Muscle of back (tissue), 11 donors: ENCODE results near the gene GPHN. TPM values are rescaled to one million over a fixed set of nuclear protein-coding genes. Genes with fewer than 3 reads are reported as not detected.
"Not testable (repeated sequence)": the region's sequence is repeated elsewhere in the genome, so short reads cannot be mapped to it uniquely, and the experiment has no call there.

Source experiments
- DNase-seq, 3 donors: peaks; one replicate each; pipeline versions ENCODE4 v3.0.0 to v3.0.0-alpha.2; 2013
- polyA plus RNA-seq, 10 donors: library from polyadenylated mRNA; unstranded; fragments of 120-200 nt; gene quantifications; one replicate each; pipeline ENCODE4 v1.2.1, GENCODE V29; 2013; ENCODE audit not compliant: insufficient read length in 10 of 10

The GPHN gene
- polyA plus RNA-seq, 10 donors = 14.2 to 22.4 (median 17.0) TPM

- no peak for DNase-seq
Observed at GRCh38 chr14:66782853-66783252, 274.9 kb downstream of the GPHN start.

- DNase-seq = no peak
Observed at GRCh38 chr14:66790101-66790500, 282.2 kb downstream of the GPHN start.

- no peak for DNase-seq
Observed at GRCh38 chr14:66802962-66803361, 295.0 kb downstream of the GPHN start.

- DNase-seq = no peak
Observed at GRCh38 chr14:66804141-66804540, 296.2 kb downstream of the GPHN start.

- DNase-seq = no peak
Observed at GRCh38 chr14:66813636-66814035, 305.7 kb downstream of the GPHN start.

GRCh38 chr14:66815687-66816086 lies 307.7 kb downstream of the GPHN start:
- no peak for DNase-seq

GRCh38 chr14:66824251-66824650 lies 316.3 kb downstream of the GPHN start:
- no peak for DNase-seq

- no peak for DNase-seq
Observed at GRCh38 chr14:66827182-66827581, 319.2 kb downstream of the GPHN start.

- DNase-seq = no peak
Observed at GRCh38 chr14:66831173-66831572, 323.2 kb downstream of the GPHN start.

- DNase-seq = no peak
Observed at GRCh38 chr14:66833816-66834215, 325.9 kb downstream of the GPHN start.

GRCh38 chr14:66837436-66837835 lies 329.5 kb downstream of the GPHN start:
- DNase-seq = not testable (repeated sequence)

GRCh38 chr14:66842911-66843512 lies 335.1 kb downstream of the GPHN start:
- DNase-seq = peak in 1 of 3 donors; percentile 3

GRCh38 chr14:66850258-66850888 lies 342.4 kb downstream of the GPHN start:
- no peak for DNase-seq

- no peak for DNase-seq
Observed at GRCh38 chr14:66853311-66853710, 345.4 kb downstream of the GPHN start.

GRCh38 chr14:66857867-66858266 lies 349.9 kb downstream of the GPHN start:
- no peak for DNase-seq

- DNase-seq = no peak
Observed at GRCh38 chr14:66859063-66859671, 351.2 kb downstream of the GPHN start.

GRCh38 chr14:66881596-66881995 lies 373.6 kb downstream of the GPHN start:
- DNase-seq = no peak

- DNase-seq = no peak
Observed at GRCh38 chr14:66884149-66884548, 376.2 kb downstream of the GPHN start.

GRCh38 chr14:66900719-66901118 lies 392.8 kb downstream of the GPHN start:
- peak in 1 of 3 donors; percentile 5 for DNase-seq

- no peak for DNase-seq
Observed at GRCh38 chr14:66910311-66910840, 402.4 kb downstream of the GPHN start.

GRCh38 chr14:66916421-66916820 lies 408.5 kb downstream of the GPHN start:
- DNase-seq = no peak

- no peak for DNase-seq
Observed at GRCh38 chr14:66918527-66918926, 410.6 kb downstream of the GPHN start.

GRCh38 chr14:66920196-66920595 lies 412.2 kb downstream of the GPHN start:
- DNase-seq = no peak
